RWPE2 (cell line): Measurements from ENCODE around the gene CORO1C.
"Not testable (repeated sequence)": the region's sequence is repeated elsewhere in the genome, so short reads cannot be mapped to it uniquely, and the experiment has no call there.

ENCODE experiments used
- ATAC-seq: fragments of 200-7000 bp; cut with Tn5 transposase; 3 replicates; pipeline ENCODE4 v1.9.1; 2021; ENCODE audit warnings: low read depth
- DNase-seq: peaks from one replicate; pipeline ENCODE4 v3.0.0-alpha.2; 2020; ENCODE audit warnings: low spot score
- H3K27ac ChIP-seq: fragments of 450-650 bp; 2 replicates; pipeline ENCODE4 v1.5.1; 2017; ENCODE audit warnings: mild to moderate bottlenecking; ENCODE audit not compliant: poor library complexity, severe bottlenecking
- H3K27me3 ChIP-seq: fragments of 250-450 bp; sonication (Bioruptor Pico); 2 replicates; pipeline ENCODE4 v1.5.1; 2021; ENCODE audit warnings: mild to moderate bottlenecking, moderate library complexity; ENCODE audit not compliant: insufficient read depth, poor library complexity, severe bottlenecking
- H3K36me3 ChIP-seq: fragments of 250-450 bp; sonication (Bioruptor Pico); 2 replicates; pipeline ENCODE4 v1.5.1; 2020; ENCODE audit warnings: low read depth, mild to moderate bottlenecking, moderate library complexity
- H3K4me1 ChIP-seq: fragments of 250-450 bp; sonication (Bioruptor Pico); 2 replicates; pipeline ENCODE4 v1.5.1; 2021; ENCODE audit warnings: mild to moderate bottlenecking, moderate library complexity; ENCODE audit not compliant: insufficient read depth, poor library complexity, severe bottlenecking
- H3K4me3 ChIP-seq: fragments of 250-450 bp; sonication (Bioruptor Pico); 2 replicates; pipeline ENCODE4 v1.5.1; 2021; ENCODE audit warnings: mild to moderate bottlenecking, moderate library complexity; ENCODE audit not compliant: severe bottlenecking
- H3K9me3 ChIP-seq: fragments of 250-450 bp; sonication (Bioruptor Pico); 2 replicates; pipeline ENCODE4 v1.5.1; 2021; ENCODE audit warnings: mild to moderate bottlenecking, moderate library complexity; ENCODE audit not compliant: severe bottlenecking
- TF ChIP-seq, protein P1 (sequence below): fragments of 450-650 bp; IDR thresholded peaks from one replicate; pipeline ENCODE4 v1.5.1; 2017; ENCODE audit warnings: mild to moderate bottlenecking, moderate library complexity; ENCODE audit not compliant: poor library complexity, severe bottlenecking

Gene CORO1C

DNA sequence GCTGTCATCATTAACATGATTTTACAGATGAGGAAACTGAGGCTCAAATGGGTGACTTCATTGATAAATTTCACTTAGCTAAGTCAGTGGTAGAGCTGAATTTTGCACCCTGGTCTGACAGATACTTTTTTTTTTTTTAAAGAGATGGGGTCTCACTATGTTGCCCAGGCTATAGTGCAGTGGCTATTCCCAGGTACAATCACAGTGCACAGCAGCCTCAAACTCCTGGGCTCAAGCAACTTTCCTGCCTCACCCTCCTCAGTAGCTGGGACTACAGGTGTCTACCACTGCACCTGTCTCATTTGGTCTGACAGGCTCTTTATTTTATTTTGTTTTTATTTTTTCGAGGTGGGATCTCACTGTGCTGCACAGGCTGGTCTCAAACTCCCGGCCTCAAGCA, 24.2 kb upstream of the CORO1C start:
- ATAC-seq (no peak), DNase-seq (no peak)
- TF ChIP-seq, protein P1, sequence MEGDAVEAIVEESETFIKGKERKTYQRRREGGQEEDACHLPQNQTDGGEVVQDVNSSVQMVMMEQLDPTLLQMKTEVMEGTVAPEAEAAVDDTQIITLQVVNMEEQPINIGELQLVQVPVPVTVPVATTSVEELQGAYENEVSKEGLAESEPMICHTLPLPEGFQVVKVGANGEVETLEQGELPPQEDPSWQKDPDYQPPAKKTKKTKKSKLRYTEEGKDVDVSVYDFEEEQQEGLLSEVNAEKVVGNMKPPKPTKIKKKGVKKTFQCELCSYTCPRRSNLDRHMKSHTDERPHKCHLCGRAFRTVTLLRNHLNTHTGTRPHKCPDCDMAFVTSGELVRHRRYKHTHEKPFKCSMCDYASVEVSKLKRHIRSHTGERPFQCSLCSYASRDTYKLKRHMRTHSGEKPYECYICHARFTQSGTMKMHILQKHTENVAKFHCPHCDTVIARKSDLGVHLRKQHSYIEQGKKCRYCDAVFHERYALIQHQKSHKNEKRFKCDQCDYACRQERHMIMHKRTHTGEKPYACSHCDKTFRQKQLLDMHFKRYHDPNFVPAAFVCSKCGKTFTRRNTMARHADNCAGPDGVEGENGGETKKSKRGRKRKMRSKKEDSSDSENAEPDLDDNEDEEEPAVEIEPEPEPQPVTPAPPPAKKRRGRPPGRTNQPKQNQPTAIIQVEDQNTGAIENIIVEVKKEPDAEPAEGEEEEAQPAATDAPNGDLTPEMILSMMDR = no peak
- H3K27ac ChIP-seq = no peak overlapping the region
- no peaks in the 10 kb centered on the region for H3K9me3 ChIP-seq
- H3K4me1 ChIP-seq = no peaks in the 10 kb centered on the region
- no peaks in the 10 kb centered on the region for H3K36me3 ChIP-seq
- no peaks in the 10 kb centered on the region for H3K27me3 ChIP-seq
- no peak overlapping the region for H3K4me3 ChIP-seq

- Histone ChIP-seq H3K27ac (no peak overlapping the region), H3K27me3 (no peaks in the 10 kb centered on the region), H3K36me3 (no peaks in the 10 kb centered on the region), H3K9me3 (no peaks in the 10 kb centered on the region), H3K4me1 (no peaks in the 10 kb centered on the region), H3K4me3 (no peak overlapping the region)
- ATAC-seq = no peak
- TF ChIP-seq, protein P1 = no peak
- no peak for DNase-seq
Measured at GRCh38 chr12:108753976-108754375, 22.7 kb upstream of the CORO1C start.

- Histone ChIP-seq H3K27ac (no peak overlapping the region), H3K4me3 (no peak overlapping the region), H3K4me1 (no peaks in the 10 kb centered on the region), H3K27me3 (no peaks in the 10 kb centered on the region), H3K9me3 (no peaks in the 10 kb centered on the region), H3K36me3 (no peaks in the 10 kb centered on the region)
- ATAC-seq (no peak), DNase-seq (no peak)
- TF ChIP-seq, protein P1 = no peak
Measured at GRCh38 chr12:108752387-108752786, 21.1 kb upstream of the CORO1C start.

- H3K36me3 ChIP-seq = no peaks in the 10 kb centered on the region
- no peaks in the 10 kb centered on the region for H3K9me3 ChIP-seq
- H3K4me3 ChIP-seq = no peak overlapping the region
- H3K27ac ChIP-seq = no peak overlapping the region
- no peaks in the 10 kb centered on the region for H3K4me1 ChIP-seq
- H3K27me3 ChIP-seq = no peaks in the 10 kb centered on the region
- ATAC-seq = no peak
- no peak for DNase-seq
- TF ChIP-seq, protein P1 = no peak
Measured at GRCh38 chr12:108751821-108752220, 20.5 kb upstream of the CORO1C start.

GRCh38 chr12:108751003-108751402, 19.7 kb upstream of the CORO1C start:
- not testable (repeated sequence) for DNase-seq, H3K27ac ChIP-seq, H3K27me3 ChIP-seq, H3K4me1 ChIP-seq, ATAC-seq, H3K36me3 ChIP-seq, H3K4me3 ChIP-seq, H3K9me3 ChIP-seq
